Fibroblast of lung (primary cell): Measurements from ENCODE around the gene GRM4. TPM values are rescaled to one million over a fixed set of nuclear protein-coding genes. Genes with fewer than 3 reads are reported as not detected.

Experiments used
- DNase-seq, 2 donors: peaks; one replicate each; pipeline versions ENCODE4 v3.0.0 to v3.0.0-alpha.2; 2010; ENCODE audit warnings: low read depth in 2 of 2
- H2AFZ ChIP-seq: 2 replicates; pipeline ENCODE4 v1.5.1; 2012; ENCODE audit warnings: low read length, control low read depth, inconsistent platforms
- H3K27ac ChIP-seq: 2 replicates; pipeline ENCODE4 v1.5.1; 2011; ENCODE audit warnings: low read length, control low read depth; ENCODE audit not compliant: insufficient read depth
- H3K27me3 ChIP-seq: 2 replicates; pipeline ENCODE4 v1.5.1; 2011; ENCODE audit warnings: mild to moderate bottlenecking, low read length; ENCODE audit not compliant: control insufficient read depth, insufficient read depth
- H3K36me3 ChIP-seq: 2 replicates; pipeline ENCODE4 v1.5.1; 2011; ENCODE audit warnings: low read length; ENCODE audit not compliant: control insufficient read depth, insufficient read depth
- H3K4me1 ChIP-seq: 2 replicates; pipeline ENCODE4 v1.5.1; 2011; ENCODE audit warnings: low read length; ENCODE audit not compliant: control insufficient read depth, insufficient read depth; ENCODE audit errors: extremely low read depth
- H3K4me2 ChIP-seq: 2 replicates; pipeline ENCODE4 v1.5.1; 2011; ENCODE audit warnings: low read length, control low read depth; ENCODE audit not compliant: insufficient read depth; ENCODE audit errors: extremely low read depth
- H3K4me3 ChIP-seq, 4 experiments: fragments of 200-600 bp in 1 of 4; sonication (generic) in 1 of 4; replicated peaks in 1 of 4; 2 replicates each; pipeline ENCODE4 v1.5.1; 2011 to 2016; ENCODE audit warnings: low read length in 4 of 4, low read depth in 3 of 4, mild to moderate bottlenecking in 3 of 4, control low read depth in 2 of 4, inconsistent platforms in 1 of 4, mixed read lengths in 1 of 4; ENCODE audit not compliant: insufficient read depth in 1 of 4; ENCODE audit errors: control extremely low read depth in 1 of 4
- H3K79me2 ChIP-seq: 2 replicates; pipeline ENCODE4 v1.5.1; 2012; ENCODE audit warnings: mild to moderate bottlenecking, low read length, inconsistent platforms; ENCODE audit not compliant: control insufficient read depth, insufficient read depth
- H3K9ac ChIP-seq: 2 replicates; pipeline ENCODE4 v1.5.1; 2011; ENCODE audit warnings: mild to moderate bottlenecking, low read length, control low read depth; ENCODE audit not compliant: insufficient read depth
- H3K9me3 ChIP-seq: 2 replicates; pipeline ENCODE4 v1.5.1; 2012; ENCODE audit warnings: low read depth, low read length; ENCODE audit not compliant: control insufficient read depth, insufficient read depth
- H4K20me1 ChIP-seq: 2 replicates; pipeline ENCODE4 v1.5.1; 2011; ENCODE audit warnings: low read length; ENCODE audit not compliant: control insufficient read depth, insufficient read depth; ENCODE audit errors: extremely low read depth
- CTCF ChIP-seq, 2 donors: IDR thresholded peaks in 1 of 2; conservative IDR thresholded peaks in 1 of 2; 1 replicate in 1 of 2; 2 replicates in 1 of 2; pipeline ENCODE4 v1.5.1; 2011 to 2012; ENCODE audit warnings: low read length in 2 of 2, control low read depth in 1 of 2, inconsistent platforms in 1 of 2, low read depth in 1 of 2, mild to moderate bottlenecking in 1 of 2
- EZH2 ChIP-seq: IDR thresholded peaks from 2 replicates; pipeline ENCODE4 v1.5.1; 2012; ENCODE audit warnings: low read length, control low read depth, mild to moderate bottlenecking; ENCODE audit errors: missing control alignments
- polyA plus RNA-seq, 2 donors: library from polyadenylated mRNA; depleted of rRNA in 1 of 2; stranded (reverse) in 1 of 2; unstranded in 1 of 2; fragments of >200 nt; gene quantifications; 2 replicates each; pipeline ENCODE4 v1.2.1, GENCODE V29; 2011 to 2012; ENCODE audit warnings: missing spikeins in 1 of 2
- total RNA-seq: library from RNA; depleted of rRNA; stranded (reverse); fragments of >200 nt; gene quantifications from 2 replicates; pipeline ENCODE4 v1.2.1, GENCODE V29; 2014

The GRM4 gene
- total and polyA plus RNA-seq, 2 donors (not counting 1 experiment from before 2014, with no cell fraction given), result under 0.01 TPM; not detected in 1

- TF ChIP-seq EZH2, result no peak
- Histone ChIP-seq H4K20me1 (no peaks in the 10 kb centered on the region), H2AFZ (no peak overlapping the region), H3K27ac (no peak overlapping the region), H3K4me1 (no peaks in the 10 kb centered on the region), H3K4me2 (no peak overlapping the region), H3K36me3 (no peaks in the 10 kb centered on the region), H3K4me3 (no peak overlapping the region), H3K79me2 (no peaks in the 10 kb centered on the region), H3K9me3 (no peaks in the 10 kb centered on the region), H3K27me3 (no peaks in the 10 kb centered on the region), H3K9ac (no peak overlapping the region)
- no peak for DNase-seq
Observed at GRCh38 chr6:34108176-34108575, 37.7 kb downstream of the GRM4 start.

- H3K27me3 ChIP-seq, result no peaks in the 10 kb centered on the region
- no peaks in the 10 kb centered on the region for H4K20me1 ChIP-seq
Observed at GRCh38 chr6:34106900-34107299, 39.0 kb downstream of the GRM4 start.

GRCh38 chr6:34106421-34106820 is 39.5 kb downstream of the GRM4 start:
- Histone ChIP-seq H3K27me3 (no peaks in the 10 kb centered on the region), H3K9me3 (no peaks in the 10 kb centered on the region), H3K27ac (no peak overlapping the region), H3K4me1 (no peaks in the 10 kb centered on the region), H3K36me3 (no peaks in the 10 kb centered on the region), H3K9ac (no peak overlapping the region), H2AFZ (no peak overlapping the region), H3K79me2 (no peaks in the 10 kb centered on the region), H3K4me3 (no peak overlapping the region), H3K4me2 (no peak overlapping the region), H4K20me1 (no peaks in the 10 kb centered on the region)
- no peak for DNase-seq
- TF ChIP-seq EZH2 (no peak), CTCF (conservative IDR thresholded peaks at IDR 0.05 in 1 of 2, IDR thresholded peaks at IDR 0.05 in 1 of 2; ENCODE audit: low read depth in 1 of 2, low read length in 2 of 2) (no peak)

More at GRCh38 chr6:34106900-34107299, 39.0 kb downstream of the GRM4 start:
- H2AFZ ChIP-seq, result no peak overlapping the region
- H3K79me2 ChIP-seq, result no peaks in the 10 kb centered on the region
- H3K9me3 ChIP-seq, result no peaks in the 10 kb centered on the region
- H3K4me1 ChIP-seq, result no peaks in the 10 kb centered on the region
- H3K4me2 ChIP-seq, result no peak overlapping the region
- H3K27ac ChIP-seq, result no peak overlapping the region
- TF ChIP-seq CTCF (conservative IDR thresholded peaks at IDR 0.05 in 1 of 2, IDR thresholded peaks at IDR 0.05 in 1 of 2; ENCODE audit: low read depth in 1 of 2, low read length in 2 of 2), result no peak
- no peak for TF ChIP-seq EZH2
- DNase-seq, result no peak
- no peak overlapping the region for H3K9ac ChIP-seq
- no peaks in the 10 kb centered on the region for H3K36me3 ChIP-seq
- no peak overlapping the region for H3K4me3 ChIP-seq
